Liver (tissue), 9 donors: Measurements from ENCODE around the gene HSPG2. TPM values are rescaled to one million over a fixed set of nuclear protein-coding genes. Genes with fewer than 3 reads are reported as not detected.

Experiments used
- DNase-seq: peaks from one replicate; pipeline ENCODE4 v3.0.0-alpha.2; 2017; ENCODE audit warnings: low spot score
- H3K27ac ChIP-seq, 2 donors: one replicate each; pipeline ENCODE4 v1.7.0; 2013; ENCODE audit warnings: inconsistent platforms in 2 of 2, low read length in 2 of 2, control low read depth in 1 of 2, low read depth in 1 of 2, mild to moderate bottlenecking in 1 of 2
- H3K27me3 ChIP-seq, 4 donors: one replicate each; pipeline versions ENCODE4 v1.6.1 to v1.7.0; 2013; ENCODE audit warnings: low read length in 3 of 4, inconsistent platforms in 1 of 4, mild to moderate bottlenecking in 1 of 4, moderate library complexity in 1 of 4; ENCODE audit not compliant: control insufficient read depth in 4 of 4, insufficient read depth in 4 of 4
- H3K36me3 ChIP-seq, 4 donors: one replicate each; pipeline versions ENCODE4 v1.6.1 to v1.7.0; 2013; ENCODE audit warnings: low read length in 3 of 4, mild to moderate bottlenecking in 3 of 4, low read depth in 1 of 4, moderate library complexity in 1 of 4; ENCODE audit not compliant: control insufficient read depth in 4 of 4, insufficient read depth in 3 of 4
- H3K4me1 ChIP-seq, 4 donors: one replicate each; pipeline versions ENCODE4 v1.6.1 to v1.7.0; 2013; ENCODE audit warnings: low read length in 3 of 4, mild to moderate bottlenecking in 3 of 4, moderate library complexity in 1 of 4; ENCODE audit not compliant: control insufficient read depth in 4 of 4, insufficient read depth in 4 of 4
- H3K4me3 ChIP-seq, 3 donors: one replicate each; pipeline versions ENCODE4 v1.6.1 to v1.7.0; 2013; ENCODE audit warnings: low read length in 3 of 3, control low read depth in 1 of 3, low read depth in 1 of 3, mild to moderate bottlenecking in 1 of 3
- H3K9ac ChIP-seq, 2 donors: one replicate each; pipeline ENCODE4 v1.7.0; 2013; ENCODE audit warnings: low read length in 2 of 2, mild to moderate bottlenecking in 2 of 2, moderate library complexity in 2 of 2, control low read depth in 1 of 2, low read depth in 1 of 2
- H3K9me3 ChIP-seq, 4 donors: one replicate each; pipeline versions ENCODE4 v1.6.1 to v1.7.0; 2013; ENCODE audit warnings: low read length in 3 of 4; ENCODE audit not compliant: control insufficient read depth in 4 of 4
- ATF3 ChIP-seq: IDR thresholded peaks from 2 replicates; pipeline ENCODE4 v1.6.1; 2016; ENCODE audit warnings: antibody characterized with exemption
- CTCF ChIP-seq: fragments of 150-350 bp; IDR thresholded peaks from 2 replicates; pipeline ENCODE4 v1.5.1; 2017; ENCODE audit warnings: improper control_type of control experiment, low read depth, low read length; ENCODE audit not compliant: missing input control
- EGR1 ChIP-seq, 2 donors: IDR thresholded peaks; 2 replicates each; pipeline ENCODE4 v1.6.1; 2016 to 2018; ENCODE audit warnings: antibody characterized with exemption in 2 of 2, low read depth in 2 of 2
- FOXA1 ChIP-seq: IDR thresholded peaks from 2 replicates; pipeline ENCODE4 v1.6.1; 2016; ENCODE audit warnings: antibody characterized with exemption
- GABPA ChIP-seq, 2 donors: IDR thresholded peaks in 1 of 2; conservative IDR thresholded peaks in 1 of 2; 2 replicates each; pipeline ENCODE4 v1.6.1; 2016; ENCODE audit warnings: antibody characterized with exemption in 2 of 2, mild to moderate bottlenecking in 1 of 2, moderate library complexity in 1 of 2
- HNF4A ChIP-seq, 2 donors: conservative IDR thresholded peaks; 2 replicates each; pipeline ENCODE4 v1.6.1; 2016; ENCODE audit warnings: antibody characterized with exemption in 2 of 2, mild to moderate bottlenecking in 2 of 2
- HNF4G ChIP-seq: IDR thresholded peaks from 2 replicates; pipeline ENCODE4 v1.6.1; 2016; ENCODE audit warnings: antibody characterized with exemption
- JUND ChIP-seq, 2 donors: IDR thresholded peaks; 2 replicates each; pipeline ENCODE4 v1.6.1; 2016; ENCODE audit warnings: antibody characterized with exemption in 2 of 2
- NR2F2 ChIP-seq: IDR thresholded peaks from 2 replicates; pipeline ENCODE4 v1.6.1; 2016; ENCODE audit warnings: antibody characterized with exemption
- RAD21 ChIP-seq, 2 donors: IDR thresholded peaks; 2 replicates each; pipeline ENCODE4 v1.6.1; 2016; ENCODE audit warnings: antibody characterized with exemption in 2 of 2, mild to moderate bottlenecking in 2 of 2
- SP1 ChIP-seq: IDR thresholded peaks from 2 replicates; pipeline ENCODE4 v1.6.1; 2018; ENCODE audit warnings: antibody characterized with exemption, mild to moderate bottlenecking
- TAF1 ChIP-seq: conservative IDR thresholded peaks from 2 replicates; pipeline ENCODE4 v1.6.1; 2016; ENCODE audit warnings: antibody characterized with exemption, mild to moderate bottlenecking
- YY1 ChIP-seq: IDR thresholded peaks from 2 replicates; pipeline ENCODE4 v1.6.1; 2016; ENCODE audit warnings: antibody characterized with exemption, mild to moderate bottlenecking
- ZBTB33 ChIP-seq: IDR thresholded peaks from 2 replicates; pipeline ENCODE4 v1.6.1; 2016; ENCODE audit warnings: antibody characterized with exemption
- WGBS: extraction: QIAGEN DNeasy Blood & Tissue Kit; methylation state at CpG from one replicate; pipeline ENCODE4 v1.1.7; 2013; 5-methylcytosine and 5-hydroxymethylcytosine counted together
- polyA plus RNA-seq, 2 donors: library from polyadenylated mRNA; stranded (reverse) in 1 of 2; unstranded in 1 of 2; fragments of 200-250 nt in 1 of 2; fragments of >200 nt in 1 of 2; fragmentation: Nextera tagmentation in 1 of 2; extraction: Ambion mirVana in 1 of 2; gene quantifications; one replicate each; pipeline versions ENCODE4 v1.2.1 to v1.2.3, GENCODE V29; 2013 to 2015
- total RNA-seq, 2 donors: library from RNA; depleted of rRNA; stranded (reverse); fragments of >200 nt; gene quantifications; one replicate each; pipeline ENCODE4 v1.2.3, GENCODE V29; 2014
- TF ChIP-seq, protein P1 (sequence below): IDR thresholded peaks from 2 replicates; pipeline ENCODE4 v1.6.1; 2016; ENCODE audit warnings: antibody characterized with exemption
- donor health status: healthy.
- donor health status: healthy.
- donor health status: healthy.
- donor health status: healthy.
- donor health status: healthy.

The HSPG2 gene
- total and polyA plus RNA-seq, 4 donors = 5.6 to 43.9 (median 23.9) TPM

DNA sequence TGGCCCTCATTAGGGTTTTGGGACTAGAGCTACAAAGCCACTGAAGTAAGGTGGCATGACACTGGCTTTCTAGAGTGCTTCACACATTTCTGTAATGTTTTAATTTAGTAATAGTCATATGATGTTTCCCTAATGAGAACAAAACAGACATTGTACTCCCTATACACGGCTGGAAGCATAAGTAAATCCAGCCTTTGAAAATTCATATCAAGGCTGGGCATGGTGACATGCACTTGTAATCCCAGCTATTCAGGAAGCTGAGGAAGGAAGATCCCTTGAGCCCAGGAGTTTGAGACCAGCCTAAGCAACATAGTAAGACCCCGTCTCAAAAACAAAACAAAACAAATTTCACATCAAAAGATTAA lies 161.6 kb downstream of the HSPG2 start:
- no peaks in the 10 kb centered on the region for H3K9me3 ChIP-seq
- no peaks in the 10 kb centered on the region for H3K36me3 ChIP-seq
- peaks cover 0 to 8% (median 3%) of the 10 kb centered on the region in 4 donors for H3K4me1 ChIP-seq
- TF ChIP-seq HNF4G = no peak
- no peak for TF ChIP-seq JUND (IDR thresholded peaks at IDR 0.05)
- no peak for TF ChIP-seq ATF3
- no peak for TF ChIP-seq HNF4A (conservative IDR thresholded peaks at IDR 0.05)
- TF ChIP-seq GABPA (IDR thresholded peaks at IDR 0.05 in 1 of 2, conservative IDR thresholded peaks at IDR 0.05 in 1 of 2) = no peak
- WGBS = 77% methylated on average over 2 of the region's 2 CpGs
- H3K27ac ChIP-seq = no peak overlapping the region
- H3K27me3 ChIP-seq = no peaks in the 10 kb centered on the region
- H3K4me3 ChIP-seq = no peak overlapping the region
- DNase-seq = no peak
- no peak overlapping the region for H3K9ac ChIP-seq

- no peak overlapping the region for H3K4me3 ChIP-seq
- no peak for DNase-seq
- H3K27ac ChIP-seq = no peak overlapping the region
- TF ChIP-seq TAF1 (no peak), FOXA1 (no peak), YY1 (no peak), ZBTB33 (no peak), GABPA (IDR thresholded peaks at IDR 0.05 in 1 of 2, conservative IDR thresholded peaks at IDR 0.05 in 1 of 2) (no peak), JUND (IDR thresholded peaks at IDR 0.05) (no peak), EGR1 (IDR thresholded peaks at IDR 0.05; ENCODE audit: low read depth in 2 of 2) (no peak), NR2F2 (no peak), CTCF (no peak), ATF3 (no peak), RAD21 (IDR thresholded peaks at IDR 0.05) (no peak), SP1 (no peak), HNF4G (no peak)
- TF ChIP-seq, protein P1, sequence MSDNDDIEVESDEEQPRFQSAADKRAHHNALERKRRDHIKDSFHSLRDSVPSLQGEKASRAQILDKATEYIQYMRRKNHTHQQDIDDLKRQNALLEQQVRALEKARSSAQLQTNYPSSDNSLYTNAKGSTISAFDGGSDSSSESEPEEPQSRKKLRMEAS = no peak
- no peak overlapping the region for H3K9ac ChIP-seq
- H3K9me3 ChIP-seq = no peaks in the 10 kb centered on the region
- no peaks in the 10 kb centered on the region for H3K36me3 ChIP-seq
- WGBS = 94% methylated on average over 15 of the region's 15 CpGs
- peaks cover 0 to 8% (median under 1%) of the 10 kb centered on the region in 4 donors for H3K4me1 ChIP-seq
- H3K27me3 ChIP-seq = no peaks in the 10 kb centered on the region
Observed at GRCh38 chr1:21774835-21775549, 162.1 kb downstream of the HSPG2 start.
